ENCODE results near the gene SPON2.

Gene SPON2

DNA sequence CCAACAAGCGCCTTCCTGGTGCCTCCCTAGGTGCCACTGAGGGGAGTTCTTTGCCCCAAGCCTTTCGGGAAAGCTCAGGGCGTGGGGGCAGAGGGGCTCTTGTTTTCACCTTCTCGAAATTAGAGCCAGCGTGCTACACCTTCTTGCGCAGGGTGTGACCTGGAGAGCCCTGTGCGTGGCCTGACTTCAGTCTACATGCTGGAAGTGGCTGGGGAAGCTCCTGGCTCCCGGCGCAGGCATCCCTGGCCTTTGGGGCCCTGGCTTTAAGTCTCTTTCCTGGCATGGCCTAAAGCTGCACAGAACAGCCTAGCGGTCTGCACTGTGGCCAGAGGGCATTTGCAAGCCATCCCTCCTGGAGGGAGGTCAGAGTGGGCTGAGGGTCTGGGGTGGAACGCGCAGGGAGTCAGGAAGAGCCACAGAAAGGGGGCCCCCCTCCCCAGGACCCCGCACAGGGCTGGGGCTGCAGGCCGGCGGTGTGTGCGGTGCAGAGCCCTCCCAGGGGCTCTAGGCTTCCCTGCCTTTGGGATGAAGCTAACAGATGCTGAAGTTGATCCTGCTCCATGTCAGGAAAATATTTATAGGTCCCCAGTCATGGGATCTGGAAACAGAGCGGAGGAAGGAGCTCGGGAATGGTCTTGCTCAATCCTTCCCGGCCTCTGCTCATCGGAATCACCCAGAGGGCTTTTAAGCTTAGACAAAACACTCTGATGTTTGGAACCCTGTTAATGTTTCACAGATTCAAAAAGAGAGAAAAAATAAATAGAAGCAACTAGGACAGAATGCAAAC is 781 bp upstream of the SPON2 start:
- DNase-seq (ENCODE audit: low spot score), result no peak

- DNase-seq (ENCODE audit: low spot score), result no peak
These were observed 814 bp downstream of the SPON2 start for GRCh38 chr4:1171311-1172227.

- no peak for DNase-seq (ENCODE audit: low spot score)
These were observed 1.4 kb downstream of the SPON2 start for GRCh38 chr4:1170976-1171310.

GRCh38 chr4:1170156-1170975 is 2.0 kb downstream of the SPON2 start:
- no peak for DNase-seq (ENCODE audit: low spot score)

GRCh38 chr4:1169691-1170096 is 2.7 kb downstream of the SPON2 start:
- no peak for DNase-seq (ENCODE audit: low spot score)

- DNase-seq (ENCODE audit: low spot score), result no peak
These were observed 3.2 kb downstream of the SPON2 start for GRCh38 chr4:1169171-1169671.

- no peak for DNase-seq (ENCODE audit: low spot score)
These were observed 3.9 kb downstream of the SPON2 start for GRCh38 chr4:1168191-1169101.

DNA sequence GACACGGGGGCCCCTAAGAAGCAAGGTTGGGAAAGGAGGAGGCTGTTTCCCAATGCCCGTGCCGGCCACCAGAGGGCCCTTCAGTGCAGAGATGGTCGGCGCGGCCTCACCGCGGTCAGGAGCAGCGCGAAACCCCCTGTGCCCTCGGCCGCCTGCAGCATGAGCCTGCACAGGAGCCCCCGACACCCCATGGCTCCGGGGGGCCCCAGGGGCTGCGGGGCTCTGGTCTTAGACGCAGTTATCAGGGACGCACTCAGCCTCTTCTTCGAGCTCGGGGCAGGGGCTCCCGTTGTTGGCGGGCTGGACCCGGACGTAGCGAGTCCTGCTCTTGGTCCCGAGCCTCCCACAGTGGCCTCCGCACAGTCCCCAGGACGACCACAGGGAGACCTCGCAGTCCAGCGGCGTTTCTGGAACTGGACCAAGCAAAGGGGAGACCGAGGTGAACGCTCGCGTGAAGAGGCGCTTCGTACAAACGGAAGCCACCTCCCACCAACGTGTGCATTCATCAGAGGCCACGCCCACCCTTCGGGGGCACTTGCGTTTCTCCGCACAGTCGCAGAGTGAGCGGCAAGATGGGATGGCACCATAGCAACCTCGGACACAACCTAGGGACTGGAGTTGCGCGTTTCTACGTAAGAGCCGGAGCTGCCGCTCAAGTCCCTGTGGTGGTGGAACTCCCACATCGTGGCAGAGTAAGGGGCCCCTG is 5.0 kb downstream of the SPON2 start:
- peak; percentile 61 for DNase-seq (ENCODE audit: low spot score)

- no peak for DNase-seq (ENCODE audit: low spot score)
These were observed 5.7 kb downstream of the SPON2 start for GRCh38 chr4:1166509-1167243.

DNA sequence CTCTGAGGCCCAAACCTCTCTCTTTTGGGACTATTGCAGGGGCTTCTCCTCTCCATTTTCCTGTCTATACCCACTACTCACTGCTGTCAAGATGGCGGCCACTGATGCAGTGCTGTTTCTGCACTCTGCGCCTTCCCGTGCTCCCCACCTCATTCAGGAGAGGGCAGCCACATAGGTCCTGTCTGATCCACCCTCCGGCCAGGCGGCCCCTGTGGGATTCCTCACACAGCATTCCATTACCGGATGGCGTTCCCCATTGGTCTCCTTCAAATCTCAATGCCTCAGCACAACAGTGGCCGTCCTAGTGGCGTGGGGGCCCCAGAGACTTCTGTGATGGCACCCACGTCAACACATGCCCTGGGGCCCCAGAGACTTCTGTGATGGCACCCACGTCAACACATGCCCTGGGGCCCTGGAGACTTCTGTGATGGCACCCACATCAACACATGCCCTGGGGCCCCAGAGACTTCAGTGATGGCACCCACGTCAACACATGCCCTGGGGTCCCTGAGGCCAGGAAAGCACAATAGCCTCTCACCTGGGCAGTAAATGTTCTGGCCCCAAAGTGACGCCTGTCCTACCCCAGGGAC is 7.3 kb downstream of the SPON2 start:
- no peak for DNase-seq (ENCODE audit: low spot score)

DNA sequence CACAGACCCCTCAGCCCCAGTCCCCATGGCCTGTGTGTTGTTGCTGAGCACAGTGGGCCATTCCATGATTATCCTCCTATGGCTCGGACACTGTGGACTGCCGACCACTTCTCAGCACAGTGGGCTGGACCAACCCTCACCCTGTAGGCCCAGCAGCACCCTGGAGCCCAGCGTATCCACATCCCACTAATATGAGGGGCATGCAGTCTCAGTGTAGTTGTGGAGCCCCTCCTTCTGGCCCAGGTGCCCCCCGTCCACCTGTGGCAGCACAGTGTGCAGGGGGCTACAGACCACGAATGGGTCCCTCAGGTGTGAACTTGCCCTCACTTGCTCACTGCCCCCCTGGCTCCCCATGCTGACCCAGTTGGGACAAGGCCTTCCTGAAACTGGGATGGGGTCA is 7.9 kb downstream of the SPON2 start:
- no peak for DNase-seq (ENCODE audit: low spot score)

DNA sequence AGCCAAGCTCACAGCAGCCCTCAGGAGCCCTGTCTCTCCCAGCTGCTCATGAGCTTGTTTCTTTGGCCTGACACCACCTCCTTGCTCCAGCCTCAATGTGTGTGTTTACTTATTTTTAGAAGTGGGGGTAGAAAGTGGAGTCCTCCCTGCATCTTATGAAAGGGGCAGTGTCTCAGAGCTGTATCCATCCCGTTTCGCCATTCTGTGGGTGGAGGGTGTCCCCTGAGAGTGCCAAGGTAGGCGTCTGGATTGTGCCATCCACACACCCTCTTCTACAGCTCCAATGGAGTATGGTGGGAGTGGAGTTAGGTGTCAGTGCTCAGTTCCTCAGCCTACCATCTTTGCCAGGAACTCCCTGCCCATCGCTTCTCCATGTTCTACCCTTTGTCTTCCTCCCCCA is 8.3 kb downstream of the SPON2 start:
- DNase-seq (ENCODE audit: low spot score), result no peak

- no peak for DNase-seq (ENCODE audit: low spot score)
These were observed 12.0 kb downstream of the SPON2 start for GRCh38 chr4:1160351-1160750.

GRCh38 chr4:1156069-1156468 is 16.3 kb downstream of the SPON2 start:
- DNase-seq (ENCODE audit: low spot score), result no peak

DNA sequence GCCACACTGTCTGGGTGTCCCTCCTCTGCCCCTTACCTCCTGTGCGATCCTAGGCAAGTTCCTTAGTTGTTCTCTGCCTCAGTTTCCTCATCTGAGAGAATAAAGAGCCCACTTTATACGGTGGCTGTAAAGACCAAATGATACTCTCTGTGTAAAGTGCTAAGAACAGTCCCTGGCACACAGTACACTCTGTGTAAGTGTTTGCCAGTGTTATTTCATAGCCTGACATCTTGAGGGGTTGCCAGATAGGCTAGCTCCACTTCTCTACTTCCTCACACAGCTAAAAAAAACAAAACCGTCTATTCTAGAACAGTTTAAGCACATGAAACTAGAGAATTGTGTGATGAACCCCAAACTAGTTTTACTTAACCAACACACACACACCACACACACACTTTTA is 17.1 kb downstream of the SPON2 start:
- DNase-seq (ENCODE audit: low spot score), result no peak

GRCh38 chr4:1154523-1155182 is 17.7 kb downstream of the SPON2 start:
- DNase-seq (ENCODE audit: low spot score), result no peak

DNA sequence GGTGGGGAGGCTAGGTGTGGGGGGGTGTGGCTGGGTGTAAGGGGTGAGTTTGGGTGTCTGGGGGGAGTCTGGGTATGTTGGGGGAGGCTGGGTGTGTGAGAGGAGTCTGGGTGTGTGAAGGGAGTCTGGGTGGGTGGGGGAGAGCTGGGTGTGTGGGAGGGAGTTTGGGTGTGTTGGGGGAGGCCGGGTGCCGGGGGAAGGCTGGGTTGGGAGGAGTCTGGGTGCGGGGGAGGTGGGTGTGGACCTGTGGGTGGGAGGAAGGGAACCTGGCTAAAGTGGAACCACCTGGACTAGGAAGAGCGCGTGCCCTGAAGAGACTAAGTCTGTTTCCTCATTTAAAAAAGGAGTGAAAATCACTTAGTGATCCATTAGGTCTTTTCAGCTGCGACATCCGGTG is 18.3 kb downstream of the SPON2 start:
- no peak for DNase-seq (ENCODE audit: low spot score)

DNA sequence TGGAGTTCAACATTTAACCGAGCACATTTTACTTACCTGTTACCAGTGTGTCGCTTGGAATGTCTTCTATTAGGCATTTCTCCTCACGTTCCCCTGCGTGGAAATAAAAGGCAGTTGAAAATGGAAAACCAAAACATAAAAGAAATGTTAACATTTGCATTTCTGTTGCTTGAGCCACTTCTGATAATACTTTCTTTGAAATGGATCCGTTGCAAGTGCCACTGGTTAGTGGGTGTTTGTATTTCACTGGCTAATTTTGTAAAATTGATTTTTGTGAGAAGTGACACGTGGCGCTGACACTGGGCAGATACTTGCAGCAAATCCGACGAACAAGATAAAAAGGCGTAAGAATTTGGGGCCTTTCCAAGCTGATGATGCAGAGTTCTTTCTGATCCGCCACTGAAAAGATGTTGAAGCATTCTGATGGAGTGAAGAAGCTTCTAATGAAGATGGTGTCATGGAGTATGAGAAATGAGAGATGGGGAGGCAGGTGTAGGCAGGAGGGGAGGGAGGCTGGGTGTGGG is 18.8 kb downstream of the SPON2 start:
- no peak for DNase-seq (ENCODE audit: low spot score)

DNA sequence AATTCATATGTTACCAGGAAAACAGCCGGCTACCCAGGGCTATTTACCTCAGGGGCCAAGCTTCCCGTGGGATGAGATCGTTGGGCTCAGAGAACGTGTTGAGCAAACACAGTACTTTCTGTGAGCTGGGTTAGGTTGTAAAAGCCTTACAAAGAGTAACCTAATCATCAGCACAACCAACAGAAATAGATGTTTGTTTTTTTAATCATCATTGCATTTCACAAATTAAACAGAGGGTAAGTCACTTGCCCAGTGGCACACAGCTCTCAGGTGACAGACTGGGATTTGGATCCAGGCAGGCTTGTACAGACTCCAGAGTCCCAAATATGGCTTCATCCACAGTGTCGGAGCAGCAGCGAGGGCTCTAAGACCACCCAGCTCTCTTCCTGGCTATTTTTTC is 20.1 kb downstream of the SPON2 start:
- no peak for DNase-seq (ENCODE audit: low spot score)
